Measurements from ENCODE around the gene ZMYM3. TPM values are rescaled to one million over a fixed set of nuclear protein-coding genes. Genes with fewer than 3 reads are reported as not detected.

Gene ZMYM3
- total RNA-seq, 2 experiments from 2014 or later, result 23.8 to 40.3 TPM

DNA sequence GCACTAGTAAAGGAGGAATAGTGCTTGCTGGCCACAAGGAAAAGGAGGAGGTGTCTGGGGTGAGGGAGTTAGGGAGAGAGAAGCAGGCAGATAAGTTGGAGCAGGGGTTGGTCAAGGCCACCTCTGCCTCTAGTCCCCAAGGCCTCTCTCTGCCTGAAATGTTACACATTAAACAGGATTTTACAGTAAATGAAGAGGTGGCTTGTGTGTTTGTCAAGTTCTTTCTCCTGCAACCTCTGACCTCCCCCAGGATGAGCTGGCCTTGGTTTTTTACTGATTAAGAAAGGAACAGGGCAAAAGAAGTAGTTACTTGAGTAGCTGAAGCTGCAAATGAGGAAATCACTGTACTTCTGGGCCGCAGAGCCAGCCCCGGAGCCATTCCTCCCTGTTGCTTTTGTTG lies 28.9 kb downstream of the ZMYM3 start:
- Histone ChIP-seq H3K36me3 (ENCODE audit: insufficient read depth, low read length) (no peaks in the 10 kb centered on the region), H3K27ac (ENCODE audit: low read depth, low read length, poor library complexity, severe bottlenecking) (no peak overlapping the region), H3K9me2 (ENCODE audit: insufficient read depth, low read length) (no peaks in the 10 kb centered on the region), H3K9me3 (ENCODE audit: low read length) (no peaks in the 10 kb centered on the region), H4K20me1 (ENCODE audit: insufficient read depth, low read length) (no peaks in the 10 kb centered on the region), H2AFZ (ENCODE audit: low read length) (no peak overlapping the region), H3K4me2 (ENCODE audit: low read length) (no peak overlapping the region), H3K79me2 (ENCODE audit: insufficient read depth, low read depth, low read length) (no peaks in the 10 kb centered on the region), H3K4me1 (ENCODE audit: insufficient read depth, low read length, poor library complexity, severe bottlenecking) (no peaks in the 10 kb centered on the region), H3K4me3 (ENCODE audit: low read depth, low read length, poor library complexity, severe bottlenecking) (no peak overlapping the region)
- ChIA-PET CTCF (ENCODE audit: unreplicated experiment) (no interaction called here), POLR2A (interaction anchor here (0.6 to 0.8 kb wide), 2 partner anchors 8 to 16 kb away, joined by 3 to 5 read pairs; no protein-coding TSS in a partner anchor)
- no peak for TF ChIP-seq EZH2phosphoT487 (IDR thresholded peaks at IDR 0.05; ENCODE audit: borderline replicate concordance, low read depth, low read length)
- TF ChIP-seq, protein P1, sequence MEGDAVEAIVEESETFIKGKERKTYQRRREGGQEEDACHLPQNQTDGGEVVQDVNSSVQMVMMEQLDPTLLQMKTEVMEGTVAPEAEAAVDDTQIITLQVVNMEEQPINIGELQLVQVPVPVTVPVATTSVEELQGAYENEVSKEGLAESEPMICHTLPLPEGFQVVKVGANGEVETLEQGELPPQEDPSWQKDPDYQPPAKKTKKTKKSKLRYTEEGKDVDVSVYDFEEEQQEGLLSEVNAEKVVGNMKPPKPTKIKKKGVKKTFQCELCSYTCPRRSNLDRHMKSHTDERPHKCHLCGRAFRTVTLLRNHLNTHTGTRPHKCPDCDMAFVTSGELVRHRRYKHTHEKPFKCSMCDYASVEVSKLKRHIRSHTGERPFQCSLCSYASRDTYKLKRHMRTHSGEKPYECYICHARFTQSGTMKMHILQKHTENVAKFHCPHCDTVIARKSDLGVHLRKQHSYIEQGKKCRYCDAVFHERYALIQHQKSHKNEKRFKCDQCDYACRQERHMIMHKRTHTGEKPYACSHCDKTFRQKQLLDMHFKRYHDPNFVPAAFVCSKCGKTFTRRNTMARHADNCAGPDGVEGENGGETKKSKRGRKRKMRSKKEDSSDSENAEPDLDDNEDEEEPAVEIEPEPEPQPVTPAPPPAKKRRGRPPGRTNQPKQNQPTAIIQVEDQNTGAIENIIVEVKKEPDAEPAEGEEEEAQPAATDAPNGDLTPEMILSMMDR (conservative IDR thresholded peaks at IDR 0.05; ENCODE audit: low read length), result no peak
- intact Hi-C loops (cut with micrococcal nuclease; ENCODE audit: unreplicated experiment), result no loop called here
- no TSS peak for BruUV-seq (replicated peaks)
- DNase-seq (ENCODE audit: low spot score), result no peak

DNA sequence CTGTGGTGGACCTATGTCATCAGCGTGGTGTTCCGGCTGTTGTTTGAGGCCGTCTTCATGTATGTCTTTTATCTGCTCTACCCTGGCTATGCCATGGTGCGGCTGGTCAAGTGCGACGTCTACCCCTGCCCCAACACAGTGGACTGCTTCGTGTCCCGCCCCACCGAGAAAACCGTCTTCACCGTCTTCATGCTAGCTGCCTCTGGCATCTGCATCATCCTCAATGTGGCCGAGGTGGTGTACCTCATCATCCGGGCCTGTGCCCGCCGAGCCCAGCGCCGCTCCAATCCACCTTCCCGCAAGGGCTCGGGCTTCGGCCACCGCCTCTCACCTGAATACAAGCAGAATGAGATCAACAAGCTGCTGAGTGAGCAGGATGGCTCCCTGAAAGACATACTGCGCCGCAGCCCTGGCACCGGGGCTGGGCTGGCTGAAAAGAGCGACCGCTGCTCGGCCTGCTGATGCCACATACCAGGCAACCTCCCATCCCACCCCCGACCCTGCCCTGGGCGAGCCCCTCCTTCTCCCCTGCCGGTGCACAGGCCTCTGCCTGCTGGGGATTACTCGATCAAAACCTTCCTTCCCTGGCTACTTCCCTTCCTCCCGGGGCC lies 29.7 kb downstream of the ZMYM3 start:
- CTCF ChIA-PET (ENCODE audit: unreplicated experiment), result no interaction called here
- H2AFZ ChIP-seq (ENCODE audit: low read length), result no peak overlapping the region

DNA sequence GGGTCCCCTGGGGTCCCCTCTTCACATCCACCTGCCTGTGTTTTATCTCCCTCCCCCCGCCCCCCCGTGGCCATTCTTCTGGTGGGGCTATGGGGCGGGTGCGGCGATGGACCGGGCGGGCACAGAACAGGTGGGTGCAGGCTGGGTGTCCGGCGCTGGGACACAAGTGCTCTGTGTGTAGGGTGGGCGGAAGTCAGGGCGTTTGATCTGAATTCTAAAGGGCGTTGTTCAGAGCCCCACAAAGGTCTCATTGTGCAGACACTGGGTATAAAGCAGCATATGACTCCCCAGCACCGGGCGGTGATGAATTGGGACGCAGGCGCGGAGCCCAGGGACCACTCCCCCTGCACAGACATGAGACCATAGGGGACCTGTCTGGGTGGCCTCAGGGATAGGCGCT lies 31.0 kb downstream of the ZMYM3 start, which contains the start of gene GJB1:
Gene GJB1, plus strand, starts transcription at position 296 of the 400 bp plus-strand sequence. CDS start 484 bp downstream, outside the sequence.
- H3K79me2 ChIP-seq (ENCODE audit: insufficient read depth, low read depth, low read length), result no peaks in the 10 kb centered on the region
- H3K4me2 ChIP-seq (ENCODE audit: low read length), result no peak within 1 kb of the TSS
- no peaks in the 10 kb centered on the region for H3K36me3 ChIP-seq (ENCODE audit: insufficient read depth, low read length)
- H3K4me1 ChIP-seq (ENCODE audit: insufficient read depth, low read length, poor library complexity, severe bottlenecking), result no peaks in the 10 kb centered on the region
- H4K20me1 ChIP-seq (ENCODE audit: insufficient read depth, low read length), result no peaks in the 10 kb centered on the region
- no peak within 1 kb of the TSS for H2AFZ ChIP-seq (ENCODE audit: low read length)
- H3K27ac ChIP-seq (ENCODE audit: low read depth, low read length, poor library complexity, severe bottlenecking), result no peak within 1 kb of the TSS
- TF ChIP-seq, protein P1 (conservative IDR thresholded peaks at IDR 0.05; ENCODE audit: low read length), result no peak
- no peak for TF ChIP-seq EZH2phosphoT487 (IDR thresholded peaks at IDR 0.05; ENCODE audit: borderline replicate concordance, low read depth, low read length)
- H3K9me3 ChIP-seq (ENCODE audit: low read length), result no peaks in the 10 kb centered on the region
- BruUV-seq (replicated peaks), result no TSS peak
- no peak within 1 kb of the TSS for H3K4me3 ChIP-seq (ENCODE audit: low read depth, low read length, poor library complexity, severe bottlenecking)
- intact Hi-C loops (cut with micrococcal nuclease; ENCODE audit: unreplicated experiment), result no loop called here
- POLR2A ChIA-PET, result no interaction called here
- no peaks in the 10 kb centered on the region for H3K9me2 ChIP-seq (ENCODE audit: insufficient read depth, low read length)
- no peak for DNase-seq (ENCODE audit: low spot score)
- CTCF ChIA-PET (ENCODE audit: unreplicated experiment), result no interaction called here

More for the DNA sequence above, 29.7 kb downstream of the ZMYM3 start:
- Histone ChIP-seq H3K27ac (ENCODE audit: low read depth, low read length, poor library complexity, severe bottlenecking) (no peak overlapping the region), H3K9me2 (ENCODE audit: insufficient read depth, low read length) (no peaks in the 10 kb centered on the region), H4K20me1 (ENCODE audit: insufficient read depth, low read length) (no peaks in the 10 kb centered on the region), H3K9me3 (ENCODE audit: low read length) (no peaks in the 10 kb centered on the region), H3K36me3 (ENCODE audit: insufficient read depth, low read length) (no peaks in the 10 kb centered on the region), H3K4me1 (ENCODE audit: insufficient read depth, low read length, poor library complexity, severe bottlenecking) (no peaks in the 10 kb centered on the region), H3K4me2 (ENCODE audit: low read length) (no peak overlapping the region), H3K4me3 (ENCODE audit: low read depth, low read length, poor library complexity, severe bottlenecking) (no peak overlapping the region), H3K79me2 (ENCODE audit: insufficient read depth, low read depth, low read length) (no peaks in the 10 kb centered on the region)
- BruUV-seq (replicated peaks), result no TSS peak
- DNase-seq (ENCODE audit: low spot score), result no peak
- TF ChIP-seq, protein P1 (conservative IDR thresholded peaks at IDR 0.05; ENCODE audit: low read length), result no peak
- no peak for TF ChIP-seq EZH2phosphoT487 (IDR thresholded peaks at IDR 0.05; ENCODE audit: borderline replicate concordance, low read depth, low read length)
- intact Hi-C loops (cut with micrococcal nuclease; ENCODE audit: unreplicated experiment), result no loop called here
- POLR2A ChIA-PET, result interaction anchor here (0.8 kb wide), 1 partner anchor 9 kb away, joined by 3 read pairs; no protein-coding TSS in a partner anchor
